ENCODE data around the gene HSPD1.
A peak's percentile ranks its signal among the peaks of the same experiment; 100 is the strongest.

HSPD1 gene

GRCh38 chr2:197480165-197481036, 19.2 kb downstream of the HSPD1 start:
- DNase-seq (ENCODE audit: low spot score), result no peak
- TF ChIP-seq CTCF (IDR thresholded peaks at IDR 0.05), result no peak
- no peak overlapping the region for H3K27ac ChIP-seq
- no peak overlapping the region for H3K4me3 ChIP-seq

DNA sequence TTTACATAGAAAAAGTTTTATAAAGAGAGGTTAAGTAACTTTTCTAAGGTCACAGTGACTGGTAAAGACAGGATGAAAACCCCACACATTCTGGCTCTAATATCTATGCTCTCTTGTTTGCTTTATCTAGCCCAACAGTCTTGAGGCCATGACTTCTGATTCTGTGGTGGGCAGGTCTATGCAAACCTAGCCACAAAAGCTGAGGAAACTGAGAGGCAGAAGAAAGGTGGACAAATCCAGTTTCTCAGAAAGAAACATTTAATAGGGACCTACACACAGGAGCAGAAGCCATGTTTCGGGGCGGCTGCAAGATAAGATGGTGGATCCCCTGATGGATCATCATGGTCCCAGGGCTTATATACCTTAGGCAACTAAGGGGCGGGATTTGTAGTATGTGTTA, 21.8 kb downstream of the HSPD1 start:
- Histone ChIP-seq H3K4me3 (no peak overlapping the region), H3K27ac (no peak overlapping the region)
- no peak for TF ChIP-seq CTCF (IDR thresholded peaks at IDR 0.05)
- DNase-seq (ENCODE audit: low spot score), result no peak

DNA sequence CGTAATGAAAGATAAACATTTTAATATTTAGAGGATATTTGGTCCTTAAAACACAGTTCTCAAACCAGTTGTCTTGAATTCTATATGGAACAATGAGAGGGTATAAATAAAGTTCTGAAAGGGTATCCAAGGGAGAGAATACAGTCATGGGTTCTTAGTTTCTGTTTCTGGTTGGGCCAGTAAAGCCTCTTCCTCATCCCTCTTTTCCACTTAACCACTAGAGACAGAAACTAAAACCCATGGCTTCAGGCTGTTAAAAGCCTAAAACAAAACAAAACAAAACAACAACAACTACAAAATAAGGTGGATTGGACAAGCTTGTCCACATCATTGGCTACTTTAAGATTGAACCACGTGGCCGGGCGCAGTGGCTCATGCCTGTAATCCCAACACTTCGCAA, 27.5 kb downstream of the HSPD1 start:
- no peak for TF ChIP-seq CTCF (IDR thresholded peaks at IDR 0.05)
- DNase-seq (ENCODE audit: low spot score), result no peak
- H3K27ac ChIP-seq, result no peak overlapping the region
- H3K4me3 ChIP-seq, result no peak overlapping the region

DNA sequence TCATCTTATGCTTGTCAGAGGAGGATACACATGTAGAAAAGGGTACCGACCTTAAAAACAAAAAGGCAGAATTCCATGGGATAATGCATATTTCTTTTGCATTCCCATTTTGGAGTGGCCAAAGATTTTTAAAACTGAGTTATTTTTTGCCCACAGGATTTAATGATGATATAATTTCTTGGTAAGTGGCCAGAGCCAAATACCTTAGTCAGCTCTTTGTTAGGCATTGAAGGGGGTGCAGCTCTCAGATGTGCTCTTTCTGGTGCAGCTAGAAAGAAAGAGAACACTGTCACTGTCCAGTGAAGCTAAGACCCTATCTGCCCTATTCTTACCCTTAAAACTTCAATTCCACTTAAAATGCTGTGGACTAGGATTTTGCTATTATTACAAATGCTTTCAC, 35.5 kb downstream of the HSPD1 start:
- DNase-seq (ENCODE audit: low spot score), result no peak
- TF ChIP-seq CTCF (IDR thresholded peaks at IDR 0.05), result no peak
- Histone ChIP-seq H3K4me3 (no peak overlapping the region), H3K27ac (no peak overlapping the region)

GRCh38 chr2:197461057-197461456, 38.6 kb downstream of the HSPD1 start:
- Histone ChIP-seq H3K4me3 (no peak overlapping the region), H3K27ac (no peak overlapping the region)
- no peak for DNase-seq (ENCODE audit: low spot score)
- no peak for TF ChIP-seq CTCF (IDR thresholded peaks at IDR 0.05)

DNA sequence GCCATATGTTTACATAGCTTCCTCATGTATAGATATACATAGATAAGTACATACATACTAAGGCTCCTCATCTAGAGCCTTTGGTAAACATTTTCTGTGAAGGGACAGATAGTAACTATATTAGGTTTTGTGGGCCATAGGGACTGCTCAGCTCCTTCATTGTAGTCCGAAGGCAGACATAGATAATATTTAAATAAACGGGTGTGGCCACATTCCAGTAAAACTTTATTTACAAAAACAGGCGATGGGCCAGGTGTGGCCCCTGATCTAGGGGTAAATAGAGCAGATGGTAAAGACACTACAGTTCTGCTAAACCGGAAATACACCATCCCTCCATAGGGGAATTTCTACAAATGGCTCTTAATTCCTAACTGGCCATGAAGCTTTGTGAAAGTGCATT, 39.0 kb downstream of the HSPD1 start:
- no peak for DNase-seq (ENCODE audit: low spot score)
- Histone ChIP-seq H3K27ac (no peak overlapping the region), H3K4me3 (no peak overlapping the region)
- no peak for TF ChIP-seq CTCF (IDR thresholded peaks at IDR 0.05)

DNA sequence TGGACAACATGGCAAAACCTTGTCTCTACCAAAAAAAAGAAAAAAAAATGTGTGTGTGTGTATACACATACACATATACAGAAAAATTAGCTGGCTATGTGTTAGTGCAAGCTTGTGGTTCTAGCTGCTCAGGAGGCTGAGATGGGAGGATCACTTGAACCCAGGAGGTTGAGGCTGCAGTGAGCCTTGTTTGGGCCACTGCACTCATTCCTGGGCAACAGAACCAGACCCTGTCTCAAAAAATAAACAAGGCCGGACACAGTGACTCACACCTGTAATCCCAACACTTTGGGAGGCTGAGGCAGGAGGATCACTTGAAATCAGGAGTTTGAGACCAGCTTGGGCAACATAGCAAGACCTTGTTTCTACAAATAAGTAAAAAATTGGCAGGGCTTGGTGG, 44.2 kb downstream of the HSPD1 start:
- H3K4me3 ChIP-seq, result peak overlapping the region; percentile 86
- H3K27ac ChIP-seq, result no peak overlapping the region
- no peak for TF ChIP-seq CTCF (IDR thresholded peaks at IDR 0.05)
- DNase-seq (ENCODE audit: low spot score), result no peak
